Measurements from ENCODE around the gene SMARCA2.

Gene SMARCA2

GRCh38 chr9:2158766-2159430 lies 143.8 kb downstream of the SMARCA2 start:
- FAIRE-seq (peak; percentile 11), DNase-seq (ENCODE audit: insufficient read length, low spot score) (no peak)
- TF ChIP-seq POLR2A (IDR thresholded peaks at IDR 0.05; ENCODE audit: low read depth, low read length), result no peak

GRCh38 chr9:2159521-2160454 lies 144.6 kb downstream of the SMARCA2 start:
- FAIRE-seq (peak; percentile 65), DNase-seq (ENCODE audit: insufficient read length, low spot score) (no peak)
- no peak for TF ChIP-seq POLR2A (IDR thresholded peaks at IDR 0.05; ENCODE audit: low read depth, low read length)

GRCh38 chr9:2161661-2162060 lies 146.5 kb downstream of the SMARCA2 start:
- FAIRE-seq (no peak), DNase-seq (ENCODE audit: insufficient read length, low spot score) (no peak)
- no peak for TF ChIP-seq POLR2A (IDR thresholded peaks at IDR 0.05; ENCODE audit: low read depth, low read length)

- TF ChIP-seq POLR2A (IDR thresholded peaks at IDR 0.05; ENCODE audit: low read depth, low read length), result no peak
- FAIRE-seq (no peak), DNase-seq (ENCODE audit: insufficient read length, low spot score) (no peak)
Observed at GRCh38 chr9:2163231-2163885, 148.2 kb downstream of the SMARCA2 start.

GRCh38 chr9:2164268-2164667 lies 149.1 kb downstream of the SMARCA2 start:
- no peak for FAIRE-seq
- no peak for DNase-seq (ENCODE audit: insufficient read length, low spot score)
- no peak for TF ChIP-seq POLR2A (IDR thresholded peaks at IDR 0.05; ENCODE audit: low read depth, low read length)

- no peak for TF ChIP-seq POLR2A (IDR thresholded peaks at IDR 0.05; ENCODE audit: low read depth, low read length)
- no peak for DNase-seq (ENCODE audit: insufficient read length, low spot score)
- FAIRE-seq, result no peak
Observed at GRCh38 chr9:2166203-2166602, 151.1 kb downstream of the SMARCA2 start.

- no peak for FAIRE-seq
- no peak for TF ChIP-seq POLR2A (IDR thresholded peaks at IDR 0.05; ENCODE audit: low read depth, low read length)
- DNase-seq (ENCODE audit: insufficient read length, low spot score), result no peak
Observed at GRCh38 chr9:2169035-2169434, 153.9 kb downstream of the SMARCA2 start.

- DNase-seq (ENCODE audit: insufficient read length, low spot score) (no peak), FAIRE-seq (no peak)
- TF ChIP-seq POLR2A (IDR thresholded peaks at IDR 0.05; ENCODE audit: low read depth, low read length), result no peak
Observed at GRCh38 chr9:2170722-2171121, 155.6 kb downstream of the SMARCA2 start.

- no peak for DNase-seq (ENCODE audit: insufficient read length, low spot score)
- no peak for FAIRE-seq
- no peak for TF ChIP-seq POLR2A (IDR thresholded peaks at IDR 0.05; ENCODE audit: low read depth, low read length)
Observed at GRCh38 chr9:2173170-2173569, 158.0 kb downstream of the SMARCA2 start.

- FAIRE-seq (no peak), DNase-seq (ENCODE audit: insufficient read length, low spot score) (no peak)
- no peak for TF ChIP-seq POLR2A (IDR thresholded peaks at IDR 0.05; ENCODE audit: low read depth, low read length)
Observed at GRCh38 chr9:2173861-2174260, 158.7 kb downstream of the SMARCA2 start.

- TF ChIP-seq POLR2A (IDR thresholded peaks at IDR 0.05; ENCODE audit: low read depth, low read length), result no peak
- no peak for FAIRE-seq
- no peak for DNase-seq (ENCODE audit: insufficient read length, low spot score)
Observed at GRCh38 chr9:2174306-2174705, 159.2 kb downstream of the SMARCA2 start.

GRCh38 chr9:2174911-2175310 lies 159.8 kb downstream of the SMARCA2 start:
- no peak for FAIRE-seq

GRCh38 chr9:2177121-2177520 lies 162.0 kb downstream of the SMARCA2 start:
- no peak for FAIRE-seq
- TF ChIP-seq POLR2A (IDR thresholded peaks at IDR 0.05; ENCODE audit: low read depth, low read length), result no peak

More at GRCh38 chr9:2174911-2175310, 159.8 kb downstream of the SMARCA2 start:
- no peak for TF ChIP-seq POLR2A (IDR thresholded peaks at IDR 0.05; ENCODE audit: low read depth, low read length)
- no peak for DNase-seq (ENCODE audit: insufficient read length, low spot score)

GRCh38 chr9:2178034-2178734 lies 163.0 kb downstream of the SMARCA2 start:
- TF ChIP-seq POLR2A (IDR thresholded peaks at IDR 0.05; ENCODE audit: low read depth, low read length), result no peak
- DNase-seq (ENCODE audit: insufficient read length, low spot score), result no peak
- FAIRE-seq, result no peak

More at GRCh38 chr9:2177121-2177520, 162.0 kb downstream of the SMARCA2 start:
- no peak for DNase-seq (ENCODE audit: insufficient read length, low spot score)
